Measurements from ENCODE around the gene SMG5.

Gene SMG5

DNA sequence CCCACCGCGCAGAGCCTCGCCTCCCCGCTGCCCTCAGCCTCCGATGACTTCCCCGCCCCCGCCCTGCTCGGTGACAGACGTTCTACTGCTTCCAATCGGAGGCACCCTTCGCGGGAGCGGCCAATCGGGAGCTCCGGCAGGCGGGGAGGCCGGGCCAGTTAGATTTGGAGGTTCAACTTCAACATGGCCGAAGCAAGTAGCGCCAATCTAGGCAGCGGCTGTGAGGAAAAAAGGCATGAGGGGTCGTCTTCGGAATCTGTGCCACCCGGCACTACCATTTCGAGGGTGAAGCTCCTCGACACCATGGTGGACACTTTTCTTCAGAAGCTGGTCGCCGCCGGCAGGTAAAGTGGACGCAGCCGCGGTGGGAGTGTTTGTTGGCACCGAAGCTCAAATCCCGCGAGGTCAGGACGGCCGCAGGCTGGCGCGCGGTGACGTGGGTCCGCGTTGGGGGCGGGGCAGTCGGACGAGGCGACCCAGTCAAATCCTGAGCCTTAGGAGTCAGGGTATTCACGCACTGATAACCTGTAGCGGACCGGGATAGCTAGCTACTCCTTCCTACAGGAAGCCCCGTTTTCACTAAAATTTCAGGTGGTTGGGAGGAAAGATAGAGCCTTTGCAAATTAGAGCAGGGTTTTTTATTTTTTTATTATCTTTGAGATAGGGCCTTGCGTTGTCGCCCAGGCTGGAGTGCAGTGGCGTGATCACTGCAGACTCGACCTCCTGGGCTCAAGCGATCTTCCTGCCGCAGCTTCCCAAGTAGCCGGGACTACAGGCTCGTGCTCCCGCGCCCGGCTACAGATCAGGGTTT, 69.6 kb downstream of the SMG5 start, which contains the start of gene PMF1:
TSS of gene PMF1 (plus strand) at position 175 of the 811 bp plus-strand sequence. CDS start at position 184, 9 bp downstream.
- TF ChIP-seq, protein P1, sequence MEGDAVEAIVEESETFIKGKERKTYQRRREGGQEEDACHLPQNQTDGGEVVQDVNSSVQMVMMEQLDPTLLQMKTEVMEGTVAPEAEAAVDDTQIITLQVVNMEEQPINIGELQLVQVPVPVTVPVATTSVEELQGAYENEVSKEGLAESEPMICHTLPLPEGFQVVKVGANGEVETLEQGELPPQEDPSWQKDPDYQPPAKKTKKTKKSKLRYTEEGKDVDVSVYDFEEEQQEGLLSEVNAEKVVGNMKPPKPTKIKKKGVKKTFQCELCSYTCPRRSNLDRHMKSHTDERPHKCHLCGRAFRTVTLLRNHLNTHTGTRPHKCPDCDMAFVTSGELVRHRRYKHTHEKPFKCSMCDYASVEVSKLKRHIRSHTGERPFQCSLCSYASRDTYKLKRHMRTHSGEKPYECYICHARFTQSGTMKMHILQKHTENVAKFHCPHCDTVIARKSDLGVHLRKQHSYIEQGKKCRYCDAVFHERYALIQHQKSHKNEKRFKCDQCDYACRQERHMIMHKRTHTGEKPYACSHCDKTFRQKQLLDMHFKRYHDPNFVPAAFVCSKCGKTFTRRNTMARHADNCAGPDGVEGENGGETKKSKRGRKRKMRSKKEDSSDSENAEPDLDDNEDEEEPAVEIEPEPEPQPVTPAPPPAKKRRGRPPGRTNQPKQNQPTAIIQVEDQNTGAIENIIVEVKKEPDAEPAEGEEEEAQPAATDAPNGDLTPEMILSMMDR (IDR thresholded peaks at IDR 0.05; ENCODE audit: low read depth, low read length, missing control alignments) = no peak
- peak; percentile 87 for DNase-seq (ENCODE audit: extremely low read depth, low read depth)
- H3K4me3 ChIP-seq (replicated peaks; ENCODE audit: low read depth, low read length) = peak within 1 kb of the TSS; percentile 60

DNA sequence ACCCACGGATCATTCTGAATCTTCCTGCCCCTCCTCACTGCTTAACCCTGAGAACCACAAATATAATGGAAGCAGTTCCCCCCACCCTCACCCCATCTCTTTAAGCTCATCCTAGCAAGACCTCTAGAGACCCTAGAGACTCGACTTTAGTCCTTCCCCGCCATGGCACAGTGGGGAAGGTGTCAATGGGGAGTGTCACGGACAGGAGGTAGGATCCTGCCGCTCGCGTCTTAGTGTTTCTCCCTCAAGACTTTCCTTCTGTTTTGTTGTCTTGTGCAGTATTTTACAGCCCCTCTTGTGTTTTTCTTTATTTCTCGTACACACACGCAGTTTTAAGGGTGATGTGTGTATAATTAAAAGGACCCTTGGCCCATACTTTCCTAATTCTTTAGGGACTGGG, 70.5 kb downstream of the SMG5 start:
- TF ChIP-seq, protein P1 (IDR thresholded peaks at IDR 0.05; ENCODE audit: low read depth, low read length, missing control alignments) = no peak
- no peak for DNase-seq (ENCODE audit: extremely low read depth, low read depth)
- peak overlapping the region; percentile 60 for H3K4me3 ChIP-seq (replicated peaks; ENCODE audit: low read depth, low read length)

DNA sequence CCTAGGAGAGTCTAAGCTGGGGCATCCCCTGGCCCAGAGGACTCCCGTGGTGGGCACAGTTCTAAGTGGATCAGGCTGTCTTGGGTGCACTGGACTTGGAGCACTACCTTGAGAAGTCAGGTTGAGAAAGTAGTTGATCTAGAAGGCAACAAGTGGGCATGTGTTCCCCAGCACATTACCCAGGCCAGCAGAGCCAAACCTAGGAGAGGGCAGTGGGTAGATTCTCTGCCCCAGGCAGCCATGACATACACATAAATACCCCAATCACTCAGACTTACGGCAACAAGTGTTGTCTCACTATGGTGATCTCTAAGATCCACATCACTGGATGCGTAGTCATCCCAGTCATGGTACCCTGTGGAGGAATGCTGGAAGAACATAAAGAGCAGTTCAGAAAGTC, 71.4 kb downstream of the SMG5 start:
- DNase-seq (ENCODE audit: extremely low read depth, low read depth) = no peak
- TF ChIP-seq, protein P1 (IDR thresholded peaks at IDR 0.05; ENCODE audit: low read depth, low read length, missing control alignments) = no peak
- no peak overlapping the region for H3K4me3 ChIP-seq (replicated peaks; ENCODE audit: low read depth, low read length)

DNA sequence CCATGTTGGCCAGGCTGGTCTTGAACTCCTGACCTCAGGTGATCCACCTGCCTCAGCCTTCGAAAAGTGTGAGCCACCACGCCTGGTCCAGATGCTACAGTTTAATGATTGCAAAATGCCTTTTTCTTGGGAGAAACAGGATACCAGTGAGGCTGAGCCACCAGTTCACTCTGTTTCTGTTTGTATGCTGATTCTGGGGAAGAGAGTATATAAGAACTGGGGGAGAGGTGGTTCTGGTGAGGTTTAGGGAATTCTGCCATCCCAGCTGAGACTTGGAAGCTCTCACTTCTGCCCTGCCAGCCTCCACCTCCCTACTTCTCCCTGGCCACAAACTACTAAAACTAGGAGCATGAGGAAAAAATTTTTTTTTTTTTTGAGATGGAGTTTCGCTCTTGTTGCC, 77.9 kb downstream of the SMG5 start:
- TF ChIP-seq, protein P1 (IDR thresholded peaks at IDR 0.05; ENCODE audit: low read depth, low read length, missing control alignments) = no peak
- DNase-seq (ENCODE audit: extremely low read depth, low read depth) = no peak
- no peak overlapping the region for H3K4me3 ChIP-seq (replicated peaks; ENCODE audit: low read depth, low read length)

DNA sequence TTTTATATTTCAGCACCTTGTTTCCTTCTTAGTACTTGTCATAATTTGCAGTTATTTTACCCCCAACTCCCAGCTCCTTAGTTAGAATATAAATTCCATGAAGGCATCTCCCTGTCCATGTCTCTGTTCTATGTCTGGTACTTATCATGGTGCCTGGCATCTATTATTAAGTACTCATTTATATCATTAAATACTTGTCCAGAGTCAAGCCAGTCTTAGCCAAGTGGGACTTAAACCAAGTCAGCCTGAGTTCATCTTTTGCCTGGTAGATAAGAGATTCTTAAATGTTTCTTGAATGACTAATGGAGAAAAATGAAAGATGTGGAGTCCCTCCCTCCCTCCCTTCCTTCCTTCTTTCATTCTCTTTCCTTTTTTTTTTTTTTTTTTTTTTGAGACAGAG, 79.3 kb downstream of the SMG5 start:
- H3K4me3 ChIP-seq (replicated peaks; ENCODE audit: low read depth, low read length) = no peak overlapping the region
- DNase-seq (ENCODE audit: extremely low read depth, low read depth) = no peak
- TF ChIP-seq, protein P1 (IDR thresholded peaks at IDR 0.05; ENCODE audit: low read depth, low read length, missing control alignments) = no peak

DNA sequence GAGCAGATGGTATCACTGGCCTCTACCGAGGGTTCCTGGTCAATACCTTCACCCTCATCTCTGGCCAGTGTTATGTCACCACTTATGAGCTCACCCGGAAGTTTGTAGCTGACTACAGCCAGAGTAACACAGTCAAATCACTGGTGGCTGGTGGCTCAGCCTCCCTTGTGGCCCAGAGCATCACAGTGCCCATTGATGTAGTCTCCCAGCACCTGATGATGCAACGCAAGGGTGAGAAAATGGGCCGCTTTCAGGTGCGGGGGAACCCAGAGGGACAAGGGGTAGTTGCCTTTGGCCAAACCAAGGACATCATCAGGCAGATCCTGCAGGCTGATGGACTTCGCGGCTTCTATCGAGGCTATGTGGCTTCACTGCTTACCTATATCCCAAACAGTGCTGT, 82.6 kb downstream of the SMG5 start:
- no peak overlapping the region for H3K4me3 ChIP-seq (replicated peaks; ENCODE audit: low read depth, low read length)
- DNase-seq (ENCODE audit: extremely low read depth, low read depth) = no peak
- TF ChIP-seq, protein P1 (IDR thresholded peaks at IDR 0.05; ENCODE audit: low read depth, low read length, missing control alignments) = no peak
